Measurements from ENCODE around the gene NFKBIE. TPM values are rescaled to one million over a fixed set of nuclear protein-coding genes. Genes with fewer than 3 reads are reported as not detected.
A peak's percentile ranks its signal among the peaks of the same experiment; 100 is the strongest.

The NFKBIE gene
- total and polyA plus RNA-seq, 2 of the 13 experiments (the other 11 are each of a cell fraction or from before 2014, with no cell fraction given): 6.7 to 14.5 TPM

GRCh38 chr6:44275749-44276648 is 10.6 kb upstream of the NFKBIE start (continued):
- TF ChIP-seq FOXP4 (CRISPR knock-in tag; IDR thresholded peaks at IDR 0.05) (no peak), LRRFIP1 (CRISPR knock-in tag; conservative IDR thresholded peaks at IDR 0.05) (no peak), ZNF562 (CRISPR knock-in tag; IDR thresholded peaks at IDR 0.05; ENCODE audit: borderline replicate concordance) (peak; percentile 58; the same call in 1 of the 2 replicates), THAP7 (CRISPR knock-in tag; IDR thresholded peaks at IDR 0.05) (peak; percentile 79), ZNF580 (CRISPR knock-in tag; IDR thresholded peaks at IDR 0.05; ENCODE audit: borderline replicate concordance, low read depth) (0 out of 2 replicates have a peak, but pooled peaks have one; percentile 46), TFDP1 (CRISPR knock-in tag; IDR thresholded peaks at IDR 0.05; ENCODE audit: borderline replicate concordance) (peak; percentile 17; the same call in 1 of the 2 replicates), UBTF (CRISPR knock-in tag; IDR thresholded peaks at IDR 0.05) (peak; percentile 62), ZIK1 (CRISPR knock-in tag; IDR thresholded peaks at IDR 0.05; ENCODE audit: borderline replicate concordance, low read depth) (no peak; the same call in 1 of the 2 replicates), ZNF768 (CRISPR knock-in tag; IDR thresholded peaks at IDR 0.05) (0 out of 2 replicates have a peak, but pooled peaks have one; percentile 27), ZNF776 (CRISPR knock-in tag; IDR thresholded peaks at IDR 0.05) (peak; percentile 53; the same call in 1 of the 2 replicates), NCOR1 (IDR thresholded peaks at IDR 0.05; ENCODE audit: borderline replicate concordance, low read length) (no peak), TSC22D2 (CRISPR knock-in tag; IDR thresholded peaks at IDR 0.05; ENCODE audit: borderline replicate concordance) (0 out of 2 replicates have a peak, but pooled peaks have one; percentile 7), ZNF138 (CRISPR knock-in tag; IDR thresholded peaks at IDR 0.05; ENCODE audit: low read depth) (0 out of 2 replicates have a peak, but pooled peaks have one; percentile 69), HIC2 (CRISPR knock-in tag; IDR thresholded peaks at IDR 0.05; ENCODE audit: low read depth) (no peak), TBL1XR1 (IDR thresholded peaks at IDR 0.05; ENCODE audit: borderline replicate concordance, low read length, partially characterized antibody) (no peak)

All from HepG2 (cell line).